HepG2 (cell line): Measurements from ENCODE around the gene RXYLT1. TPM values are rescaled to one million over a fixed set of nuclear protein-coding genes. Genes with fewer than 3 reads are reported as not detected.

Source experiments
- ADNP ChIP-seq: sonication (generic); formaldehyde crosslinking; IDR thresholded peaks from 2 replicates; pipeline ENCODE4 v1.4.0; 2020; ENCODE audit warnings: missing genetic modification reagents
- ARNT ChIP-seq: fragments of 450-650 bp; IDR thresholded peaks from 2 replicates; pipeline ENCODE4 v1.6.1; 2017
- ATAD3A ChIP-seq: sonication (generic); formaldehyde crosslinking; IDR thresholded peaks from 2 replicates; pipeline ENCODE4 v1.4.0; 2020; ENCODE audit warnings: missing genetic modification reagents
- CEBPB ChIP-seq: IDR thresholded peaks from 2 replicates; pipeline ENCODE4 v1.6.1; 2011; ENCODE audit warnings: low read depth, low read length, improper control_type of control experiment, borderline replicate concordance
- DMTF1 ChIP-seq: sonication (generic); formaldehyde crosslinking; IDR thresholded peaks from 2 replicates; pipeline ENCODE4 v1.4.0; 2020; ENCODE audit warnings: mild to moderate bottlenecking, missing genetic modification reagents
- ESRRA ChIP-seq: sonication (generic); formaldehyde crosslinking; IDR thresholded peaks from 2 replicates; pipeline ENCODE4 v1.5.1; 2020; ENCODE audit warnings: mild to moderate bottlenecking, low read depth, missing genetic modification reagents
- HIVEP1 ChIP-seq: sonication (generic); formaldehyde crosslinking; IDR thresholded peaks from 2 replicates; pipeline ENCODE4 v1.4.0; 2020; ENCODE audit warnings: mild to moderate bottlenecking, missing genetic modification reagents
- KLF13 ChIP-seq: sonication (generic); formaldehyde crosslinking; IDR thresholded peaks from 2 replicates; pipeline ENCODE4 v1.4.0; 2020; ENCODE audit warnings: mild to moderate bottlenecking, missing genetic modification reagents
- MYC ChIP-seq: sonication (generic); formaldehyde crosslinking; IDR thresholded peaks from 2 replicates; pipeline ENCODE4 v1.9.0; 2021; ENCODE audit warnings: missing genetic modification reagents, borderline replicate concordance
- NCOA5 ChIP-seq: sonication (generic); formaldehyde crosslinking; IDR thresholded peaks from 2 replicates; pipeline ENCODE4 v1.4.0; 2020; ENCODE audit warnings: missing genetic modification reagents
- PLRG1 ChIP-seq: fragments of 450-650 bp; conservative IDR thresholded peaks from 2 replicates; pipeline ENCODE4 v1.6.1; 2016
- SAP130 ChIP-seq: IDR thresholded peaks from 2 replicates; pipeline ENCODE4 v1.6.1; 2016; ENCODE audit warnings: low read depth
- TFE3 ChIP-seq: IDR thresholded peaks from 2 replicates; pipeline ENCODE4 v1.6.1; 2016
- ZNF296 ChIP-seq: sonication (generic); formaldehyde crosslinking; conservative IDR thresholded peaks from 2 replicates; pipeline ENCODE4 v1.5.0; 2020; ENCODE audit warnings: mild to moderate bottlenecking, missing genetic modification reagents
- ZNF354B ChIP-seq: sonication (generic); formaldehyde crosslinking; IDR thresholded peaks from 2 replicates; pipeline ENCODE4 v1.8.0; 2022; ENCODE audit warnings: mild to moderate bottlenecking, missing genetic modification reagents
- ZNF431 ChIP-seq: sonication (generic); formaldehyde crosslinking; IDR thresholded peaks from 2 replicates; pipeline ENCODE4 v1.9.0; 2022; ENCODE audit warnings: missing genetic modification reagents, low read depth, mild to moderate bottlenecking, borderline replicate concordance
- ZNF446 ChIP-seq: sonication (generic); formaldehyde crosslinking; IDR thresholded peaks from 2 replicates; pipeline ENCODE4 v1.5.0; 2020; ENCODE audit warnings: mild to moderate bottlenecking, missing genetic modification reagents
- ZNF510 ChIP-seq: sonication (generic); formaldehyde crosslinking; IDR thresholded peaks from 2 replicates; pipeline ENCODE4 v1.4.0; 2020; ENCODE audit warnings: low read depth, mild to moderate bottlenecking, missing genetic modification reagents
- ZNF552 ChIP-seq: sonication (generic); formaldehyde crosslinking; IDR thresholded peaks from 2 replicates; pipeline ENCODE4 v1.9.0; 2022; ENCODE audit warnings: missing genetic modification reagents, mild to moderate bottlenecking, borderline replicate concordance
- ZNF747 ChIP-seq: sonication (generic); formaldehyde crosslinking; IDR thresholded peaks from 2 replicates; pipeline ENCODE4 v1.8.1; 2023; ENCODE audit warnings: missing genetic modification reagents, mild to moderate bottlenecking, borderline replicate concordance
- ZSCAN25 ChIP-seq: sonication (generic); formaldehyde crosslinking; IDR thresholded peaks from 2 replicates; pipeline ENCODE4 v1.8.0; 2022; ENCODE audit warnings: mild to moderate bottlenecking, missing genetic modification reagents
- ZSCAN30 ChIP-seq: sonication (generic); formaldehyde crosslinking; IDR thresholded peaks from 2 replicates; pipeline ENCODE4 v1.5.0; 2020; ENCODE audit warnings: mild to moderate bottlenecking, missing genetic modification reagents
- ZSCAN9 ChIP-seq: IDR thresholded peaks from 2 replicates; pipeline ENCODE4 v1.6.1; 2016; ENCODE audit warnings: borderline replicate concordance
- polyA plus RNA-seq, 8 experiments: library from polyadenylated mRNA; depleted of rRNA in 3 of 8; stranded (reverse) in 7 of 8; unstranded in 1 of 8; fragments of >200 nt; fragmentation: Illumina TruSeq in 4 of 8; extraction: Trizol in 4 of 8; gene quantifications; 2 replicates each; pipeline versions ENCODE4 v1.2.1 to v1.2.3, GENCODE V29; 2011 to 2016; ENCODE audit warnings: low read depth in 4 of 8, missing spikeins in 1 of 8, mixed read lengths in 1 of 8; ENCODE audit not compliant: insufficient read depth in 1 of 8
- total RNA-seq, 5 experiments: library from RNA; depleted of rRNA; stranded (reverse); fragments of >200 nt; fragmentation: Illumina TruSeq; extraction: Trizol; gene quantifications; 2 replicates each; pipeline ENCODE4 v1.2.3, GENCODE V29; 2016; ENCODE audit warnings: low read depth in 1 of 5
- TF ChIP-seq, protein P1 (sequence below): sonication (generic); formaldehyde crosslinking; IDR thresholded peaks from 2 replicates; pipeline ENCODE4 v1.4.0; 2020; ENCODE audit warnings: low read depth, missing genetic modification reagents

RXYLT1 gene
- total and polyA plus RNA-seq, 2 of the 13 experiments (the other 11 are each of a cell fraction or from before 2014, with no cell fraction given) = 8.3 to 15.5 TPM

GRCh38 chr12:63779498-63780481, at the start of gene RXYLT1 (continued):
- TF ChIP-seq, protein P1, sequence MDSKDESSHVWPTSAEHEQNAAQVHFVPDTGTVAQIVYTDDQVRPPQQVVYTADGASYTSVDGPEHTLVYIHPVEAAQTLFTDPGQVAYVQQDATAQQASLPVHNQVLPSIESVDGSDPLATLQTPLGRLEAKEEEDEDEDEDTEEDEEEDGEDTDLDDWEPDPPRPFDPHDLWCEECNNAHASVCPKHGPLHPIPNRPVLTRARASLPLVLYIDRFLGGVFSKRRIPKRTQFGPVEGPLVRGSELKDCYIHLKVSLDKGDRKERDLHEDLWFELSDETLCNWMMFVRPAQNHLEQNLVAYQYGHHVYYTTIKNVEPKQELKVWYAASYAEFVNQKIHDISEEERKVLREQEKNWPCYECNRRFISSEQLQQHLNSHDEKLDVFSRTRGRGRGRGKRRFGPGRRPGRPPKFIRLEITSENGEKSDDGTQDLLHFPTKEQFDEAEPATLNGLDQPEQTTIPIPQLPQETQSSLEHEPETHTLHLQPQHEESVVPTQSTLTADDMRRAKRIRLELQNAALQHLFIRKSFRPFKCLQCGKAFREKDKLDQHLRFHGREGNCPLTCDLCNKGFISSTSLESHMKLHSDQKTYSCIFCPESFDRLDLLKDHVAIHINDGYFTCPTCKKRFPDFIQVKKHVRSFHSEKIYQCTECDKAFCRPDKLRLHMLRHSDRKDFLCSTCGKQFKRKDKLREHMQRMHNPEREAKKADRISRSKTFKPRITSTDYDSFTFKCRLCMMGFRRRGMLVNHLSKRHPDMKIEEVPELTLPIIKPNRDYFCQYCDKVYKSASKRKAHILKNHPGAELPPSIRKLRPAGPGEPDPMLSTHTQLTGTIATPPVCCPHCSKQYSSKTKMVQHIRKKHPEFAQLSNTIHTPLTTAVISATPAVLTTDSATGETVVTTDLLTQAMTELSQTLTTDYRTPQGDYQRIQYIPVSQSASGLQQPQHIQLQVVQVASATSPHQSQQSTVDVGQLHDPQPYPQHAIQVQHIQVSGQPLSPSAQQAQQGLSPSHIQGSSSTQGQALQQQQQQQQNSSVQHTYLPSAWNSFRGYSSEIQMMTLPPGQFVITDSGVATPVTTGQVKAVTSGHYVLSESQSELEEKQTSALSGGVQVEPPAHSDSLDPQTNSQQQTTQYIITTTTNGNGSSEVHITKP (CRISPR knock-in tag) = peak; percentile 85; the same call in 1 of the 2 replicates
- TF ChIP-seq SAP130 (CRISPR knock-in tag) (peak; percentile 82), ZNF510 (CRISPR knock-in tag) (no peak), ATAD3A (CRISPR knock-in tag) (no peak), KLF13 (CRISPR knock-in tag) (no peak), ZNF747 (CRISPR knock-in tag) (no peak), PLRG1 (no peak), ZNF431 (CRISPR knock-in tag) (peak; percentile 82; the same call in 1 of the 2 replicates), ZSCAN9 (no peak), ESRRA (CRISPR knock-in tag) (no peak), ARNT (no peak), ZNF446 (CRISPR knock-in tag) (peak; percentile 30; the same call in 1 of the 2 replicates), ZSCAN25 (CRISPR knock-in tag) (no peak), DMTF1 (CRISPR knock-in tag) (no peak), NCOA5 (CRISPR knock-in tag) (no peak), ZNF296 (CRISPR knock-in tag) (no peak), TFE3 (no peak), HIVEP1 (no peak), MYC (CRISPR knock-in tag) (peak; percentile 82; the same call in 1 of the 2 replicates), ADNP (CRISPR knock-in tag) (no peak), ZNF552 (CRISPR knock-in tag) (no peak), ZSCAN30 (CRISPR knock-in tag) (no peak), CEBPB (no peak), ZNF354B (CRISPR knock-in tag) (no peak)
